Central memory CD8-positive, alpha-beta T cell (primary cell): ENCODE results near the gene RUNX3.

Experiments
- ATAC-seq: fragments of 150-1000 bp; cut with Tn5 transposase; replicated peaks from 2 replicates; pipeline ENCODE4 v1.10.0; 2022; ENCODE audit warnings: mild to moderate bottlenecking, moderate FRiP score, moderate number of reproducible peaks; ENCODE audit not compliant: poor library complexity, severe bottlenecking; ENCODE audit errors: extremely low read depth
- DNase-seq, 2 donors: peaks; one replicate each; pipeline ENCODE4 v3.0.0; 2021; ENCODE audit warnings: low spot score in 2 of 2
- H3K27ac Mint-ChIP-seq: one replicate; pipeline ENCODE4 v1.8.0; 2022; ENCODE audit warnings: low read depth, mild to moderate bottlenecking, moderate library complexity, mixed read lengths
- H3K27me3 Mint-ChIP-seq: one replicate; pipeline ENCODE4 v1.8.0; 2022; ENCODE audit warnings: mixed read lengths
- H3K36me3 Mint-ChIP-seq: one replicate; pipeline ENCODE4 v1.8.0; 2022; ENCODE audit warnings: mild to moderate bottlenecking, moderate library complexity, mixed read lengths; ENCODE audit not compliant: insufficient read depth
- H3K4me1 Mint-ChIP-seq: one replicate; pipeline ENCODE4 v1.8.0; 2022; ENCODE audit warnings: mixed read lengths
- H3K4me3 Mint-ChIP-seq: one replicate; pipeline ENCODE4 v1.8.0; 2022; ENCODE audit warnings: mild to moderate bottlenecking, moderate library complexity, mixed read lengths
- H3K9me3 Mint-ChIP-seq: one replicate; pipeline ENCODE4 v1.8.0; 2022; ENCODE audit warnings: mixed read lengths

RUNX3 gene

DNA sequence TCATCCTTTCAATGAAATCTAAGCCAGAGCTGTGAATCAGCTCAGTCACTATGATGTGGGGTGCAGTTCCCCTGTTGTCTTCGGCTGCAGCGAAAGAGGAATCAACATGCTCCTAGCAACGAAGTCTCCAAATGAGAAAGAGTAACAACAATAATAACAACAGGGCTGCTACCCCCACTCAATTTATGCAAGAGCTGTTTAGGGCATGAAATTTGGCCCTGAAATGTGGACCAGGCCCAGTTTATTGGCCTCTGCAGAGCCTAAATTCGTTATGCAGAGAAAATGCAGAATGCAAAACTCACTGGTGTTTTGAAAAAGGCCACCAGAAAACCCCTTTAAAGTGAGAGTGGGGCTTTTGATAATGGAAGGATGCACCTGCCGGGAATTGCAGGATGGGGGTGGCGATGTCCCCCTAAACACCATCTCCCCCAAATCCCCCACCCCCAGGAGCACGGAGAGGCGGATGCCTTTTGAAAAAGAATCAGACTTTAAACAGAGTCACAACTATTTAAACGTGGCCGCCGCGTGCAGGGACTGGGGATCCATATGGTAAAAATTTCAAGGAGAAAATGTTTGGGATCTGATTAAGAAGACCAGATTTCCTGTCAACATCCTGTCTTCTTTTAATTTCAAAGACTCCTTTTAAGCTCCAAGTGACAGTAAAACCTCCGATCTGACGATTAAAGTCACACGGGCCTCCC, 1.9 kb downstream of the RUNX3 start:
- no peak for DNase-seq
- H3K27ac Mint-ChIP-seq: peak overlapping the region; percentile 100
- peak overlapping the region; percentile 96 for H3K4me3 Mint-ChIP-seq
- H3K4me1 Mint-ChIP-seq: peaks cover 43% of the 10 kb centered on the region
- H3K9me3 Mint-ChIP-seq: no peaks in the 10 kb centered on the region
- no peak for ATAC-seq
- peaks cover 82% of the 10 kb centered on the region for H3K36me3 Mint-ChIP-seq
- no peaks in the 10 kb centered on the region for H3K27me3 Mint-ChIP-seq

DNA sequence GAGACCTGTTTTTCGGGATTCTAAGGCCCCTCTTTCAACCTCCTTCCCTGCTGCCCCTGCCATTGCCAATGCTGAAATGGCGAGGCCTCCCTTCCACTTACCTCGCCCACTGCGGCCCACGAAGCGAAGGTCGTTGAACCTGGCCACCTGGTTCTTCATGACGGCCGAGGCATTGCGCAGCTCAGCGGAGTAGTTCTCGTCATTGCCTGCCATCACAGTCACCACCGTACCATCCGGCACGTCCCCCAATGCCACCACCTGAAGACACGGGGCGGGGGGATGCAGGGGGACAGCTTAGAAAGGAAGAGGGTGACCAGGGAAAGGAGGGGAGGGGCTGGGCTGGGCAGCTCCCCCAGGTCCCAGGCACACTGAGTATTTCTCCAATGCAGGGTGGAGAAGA, 2.6 kb downstream of the RUNX3 start:
- H3K36me3 Mint-ChIP-seq: peaks cover 84% of the 10 kb centered on the region

DNA sequence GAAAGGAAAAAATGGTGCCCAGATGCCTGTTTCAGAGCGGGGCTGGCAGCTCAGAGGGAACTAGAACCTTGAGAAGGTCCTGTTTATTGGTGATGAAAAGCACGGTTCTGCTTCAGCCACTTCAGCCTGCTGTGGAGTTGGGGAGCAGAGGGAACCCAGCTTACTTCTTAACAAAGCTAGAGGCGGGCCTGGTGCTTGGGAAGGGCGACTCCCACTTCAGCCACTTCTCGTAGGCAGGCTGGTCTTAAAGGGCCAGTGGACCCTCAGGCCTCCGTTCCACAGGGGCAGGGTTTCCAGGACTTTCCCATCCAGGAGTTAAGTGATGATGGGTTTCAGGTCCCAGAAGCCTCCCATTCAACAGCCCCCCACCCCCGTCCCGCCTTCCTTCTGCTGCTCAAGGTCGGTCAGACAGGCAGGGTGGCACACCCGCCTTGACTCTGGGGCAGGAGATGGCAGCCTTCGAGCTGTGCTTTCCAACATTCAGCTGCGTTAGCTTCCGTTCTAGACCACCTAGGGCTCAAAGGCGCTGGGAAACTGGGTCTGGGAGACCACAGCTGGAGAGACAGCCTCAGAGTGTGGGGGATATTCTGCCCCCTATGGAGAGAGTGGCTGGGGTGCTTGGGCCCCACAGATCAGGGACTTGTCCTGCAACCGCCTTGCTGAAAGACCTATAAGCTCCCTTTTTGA, 3.4 kb downstream of the RUNX3 start:
- H3K27me3 Mint-ChIP-seq: no peaks in the 10 kb centered on the region

More for the DNA sequence above, 2.6 kb downstream of the RUNX3 start:
- peak overlapping the region; percentile 96 for H3K4me3 Mint-ChIP-seq
- peaks cover 43% of the 10 kb centered on the region for H3K4me1 Mint-ChIP-seq
- ATAC-seq (no peak), DNase-seq (no peak)
- H3K27ac Mint-ChIP-seq: peak overlapping the region; percentile 100
- H3K27me3 Mint-ChIP-seq: no peaks in the 10 kb centered on the region
- no peaks in the 10 kb centered on the region for H3K9me3 Mint-ChIP-seq

DNA sequence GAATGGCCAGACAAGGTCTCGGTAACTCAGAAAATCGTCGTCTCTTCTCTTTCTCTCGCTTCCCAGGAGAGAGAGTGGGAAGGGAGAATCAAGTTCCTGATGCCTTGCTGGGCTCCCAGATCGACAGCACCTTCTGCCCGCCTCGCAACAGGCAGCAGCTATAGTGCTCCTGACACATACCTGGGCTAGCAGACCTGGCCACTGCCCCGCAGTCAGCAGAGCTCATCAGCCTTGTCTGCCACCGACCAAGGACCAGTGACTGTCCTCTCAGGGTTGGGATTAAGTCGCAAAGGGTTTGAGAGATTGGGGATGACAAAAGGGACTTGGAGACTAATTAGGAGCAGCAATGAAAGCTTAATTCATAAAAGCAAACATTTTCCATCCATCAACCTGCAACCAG, 4.1 kb downstream of the RUNX3 start:
- no peak for DNase-seq
- peak overlapping the region; percentile 96 for H3K4me3 Mint-ChIP-seq
- no peaks in the 10 kb centered on the region for H3K27me3 Mint-ChIP-seq
- ATAC-seq: no peak
- peaks cover 92% of the 10 kb centered on the region for H3K36me3 Mint-ChIP-seq
- H3K9me3 Mint-ChIP-seq: no peaks in the 10 kb centered on the region
- peaks cover 53% of the 10 kb centered on the region for H3K4me1 Mint-ChIP-seq
- peak overlapping the region; percentile 100 for H3K27ac Mint-ChIP-seq

More for the DNA sequence above, 3.4 kb downstream of the RUNX3 start:
- peak overlapping the region; percentile 96 for H3K4me3 Mint-ChIP-seq
- H3K9me3 Mint-ChIP-seq: no peaks in the 10 kb centered on the region
- H3K36me3 Mint-ChIP-seq: peaks cover 90% of the 10 kb centered on the region
- no peak for ATAC-seq
- H3K4me1 Mint-ChIP-seq: peaks cover 49% of the 10 kb centered on the region
- DNase-seq: no peak
- H3K27ac Mint-ChIP-seq: peak overlapping the region; percentile 100

DNA sequence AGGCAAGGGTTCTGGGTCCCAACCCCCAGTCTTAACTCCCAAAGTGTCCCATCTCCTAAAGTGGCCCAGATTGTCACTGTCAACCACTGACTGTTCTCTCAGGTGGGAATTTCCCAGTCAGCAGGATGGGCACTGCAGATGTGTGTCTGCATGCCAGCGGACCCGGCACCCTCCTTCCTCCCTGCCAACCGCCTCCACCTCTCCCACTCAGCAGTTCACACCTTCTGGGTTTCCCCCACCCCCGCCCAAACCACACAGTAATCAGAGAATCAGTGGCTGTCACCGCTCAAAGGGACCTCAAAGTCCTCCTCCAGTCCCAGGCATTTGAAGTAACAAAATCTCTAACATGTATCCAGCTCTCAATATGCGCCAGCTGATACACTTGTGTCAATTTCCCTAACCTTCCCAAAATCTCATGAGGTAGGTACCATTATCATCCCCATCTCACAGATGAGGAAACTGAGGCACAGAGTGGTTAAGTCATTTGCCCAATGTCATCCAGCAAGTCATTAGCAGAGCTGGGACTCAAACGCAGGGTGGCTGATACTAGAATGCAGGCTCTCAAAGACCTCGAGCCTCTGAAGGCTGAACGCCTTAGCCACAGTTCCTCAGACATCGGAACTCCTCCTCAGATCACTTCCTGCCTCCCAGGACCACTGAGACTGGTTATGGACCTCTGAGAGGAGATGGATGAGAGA, 4.8 kb downstream of the RUNX3 start:
- DNase-seq: peak; percentile 65 to 82
- H3K4me1 Mint-ChIP-seq: peaks cover 60% of the 10 kb centered on the region
- H3K9me3 Mint-ChIP-seq: no peaks in the 10 kb centered on the region
- H3K36me3 Mint-ChIP-seq: peaks cover 92% of the 10 kb centered on the region
- peak; percentile 53 for ATAC-seq
- H3K27me3 Mint-ChIP-seq: no peaks in the 10 kb centered on the region
- peak overlapping the region; percentile 100 for H3K27ac Mint-ChIP-seq
- H3K4me3 Mint-ChIP-seq: peak overlapping the region; percentile 96

DNA sequence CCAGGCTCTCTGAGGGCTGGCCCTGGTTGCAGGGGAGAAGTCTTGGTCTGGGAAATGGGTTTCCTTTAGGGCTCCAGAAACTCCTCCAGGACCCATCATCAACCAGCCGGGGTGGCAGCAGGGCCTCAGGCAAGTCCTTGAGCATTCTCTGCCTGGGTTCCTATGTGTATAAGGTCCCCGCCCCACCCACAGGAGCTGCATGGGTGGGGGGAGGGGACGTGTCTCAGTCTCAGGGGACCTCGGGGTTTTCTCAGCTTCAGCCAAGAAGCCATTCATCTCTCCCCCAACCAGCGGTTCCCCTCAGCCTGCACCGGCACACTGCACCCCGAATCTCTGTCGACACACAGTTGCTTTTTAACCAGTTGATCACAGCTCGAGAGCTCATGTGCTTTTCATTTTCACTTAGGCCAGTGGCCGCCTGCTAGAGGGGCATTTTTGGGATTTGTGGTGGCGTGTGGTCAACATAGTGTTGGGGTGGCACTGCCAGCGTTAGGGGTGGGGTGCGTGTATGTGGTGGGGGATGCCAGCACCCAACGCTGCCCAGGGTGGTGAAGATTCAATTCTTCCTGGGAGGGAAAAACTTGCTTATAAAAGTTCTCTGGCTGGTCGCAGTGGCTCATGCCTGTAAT, 6.5 kb downstream of the RUNX3 start:
- Mint-ChIP-seq H3K9me3 (no peaks in the 10 kb centered on the region), H3K36me3 (peaks cover 96% of the 10 kb centered on the region), H3K27ac (peak overlapping the region; percentile 100), H3K27me3 (no peaks in the 10 kb centered on the region), H3K4me1 (peaks cover 72% of the 10 kb centered on the region), H3K4me3 (peak overlapping the region; percentile 93)
- peak; percentile 4 for ATAC-seq
- peak in 1 of 2 donors; percentile 56 for DNase-seq

DNA sequence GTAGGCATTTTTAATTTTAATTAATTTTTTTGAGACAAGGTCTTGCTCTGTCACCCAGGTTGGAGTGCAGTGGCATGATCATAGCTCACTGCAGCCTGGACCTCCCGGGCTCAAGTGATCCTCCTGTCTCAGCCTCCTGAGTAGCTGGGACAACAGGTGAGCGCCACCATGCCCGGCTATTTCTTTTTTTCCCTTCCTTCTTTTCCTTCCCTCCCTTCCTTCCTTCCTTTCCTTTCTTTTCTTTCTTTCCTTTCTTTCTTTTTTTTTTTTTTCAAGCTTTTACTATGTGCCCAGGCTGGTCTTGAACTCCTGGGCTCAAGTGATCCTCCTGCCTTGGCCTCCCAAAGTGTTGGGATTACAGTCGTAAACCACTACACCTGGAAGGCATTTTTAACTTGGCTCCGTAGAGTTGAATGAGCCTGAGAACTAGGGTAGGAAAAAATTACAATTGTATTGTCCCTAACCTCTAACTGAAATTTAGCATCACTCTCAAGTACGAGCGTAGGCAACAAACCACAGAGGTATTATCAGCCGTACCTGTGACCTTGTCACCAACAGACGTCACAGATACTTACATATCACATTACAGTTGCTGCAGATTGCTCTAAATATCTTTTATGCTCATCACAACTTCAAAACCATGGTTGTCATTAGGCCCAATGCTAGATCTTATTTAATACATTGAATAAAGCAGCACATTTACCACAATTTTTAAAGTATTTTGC, 8.0 kb downstream of the RUNX3 start:
- Mint-ChIP-seq H3K9me3 (no peaks in the 10 kb centered on the region), H3K4me3 (peak overlapping the region; percentile 93), H3K27ac (peak overlapping the region; percentile 100), H3K4me1 (peaks cover 77% of the 10 kb centered on the region), H3K36me3 (peaks cover 93% of the 10 kb centered on the region), H3K27me3 (no peaks in the 10 kb centered on the region)
- ATAC-seq (peak; percentile 64), DNase-seq (peak in 1 of 2 donors; percentile 61)

DNA sequence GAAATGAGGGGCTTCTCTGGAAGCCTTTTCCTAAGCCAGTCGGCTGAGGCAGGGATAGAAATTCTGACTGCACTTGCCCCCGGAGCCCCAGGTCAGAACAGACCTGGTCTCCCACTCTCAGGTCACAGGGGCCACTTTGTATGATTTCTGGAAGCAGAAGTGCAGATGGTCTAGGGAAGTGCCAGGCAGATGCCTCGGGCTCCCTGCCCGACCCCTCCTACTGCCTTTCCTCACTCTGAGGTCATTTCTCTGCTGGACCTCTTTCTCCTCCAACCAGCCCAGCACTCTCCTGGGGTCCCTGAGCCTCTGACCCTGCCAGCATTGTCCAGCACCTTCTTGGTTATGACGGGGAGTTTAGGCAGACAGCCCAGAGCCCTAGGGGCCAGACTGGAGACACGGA, 8.7 kb downstream of the RUNX3 start:
- Mint-ChIP-seq H3K4me3 (peak overlapping the region; percentile 93), H3K27ac (peak overlapping the region; percentile 100), H3K27me3 (no peaks in the 10 kb centered on the region), H3K36me3 (peaks cover 93% of the 10 kb centered on the region), H3K4me1 (peaks cover 83% of the 10 kb centered on the region), H3K9me3 (no peaks in the 10 kb centered on the region)
- DNase-seq (no peak), ATAC-seq (no peak)

DNA sequence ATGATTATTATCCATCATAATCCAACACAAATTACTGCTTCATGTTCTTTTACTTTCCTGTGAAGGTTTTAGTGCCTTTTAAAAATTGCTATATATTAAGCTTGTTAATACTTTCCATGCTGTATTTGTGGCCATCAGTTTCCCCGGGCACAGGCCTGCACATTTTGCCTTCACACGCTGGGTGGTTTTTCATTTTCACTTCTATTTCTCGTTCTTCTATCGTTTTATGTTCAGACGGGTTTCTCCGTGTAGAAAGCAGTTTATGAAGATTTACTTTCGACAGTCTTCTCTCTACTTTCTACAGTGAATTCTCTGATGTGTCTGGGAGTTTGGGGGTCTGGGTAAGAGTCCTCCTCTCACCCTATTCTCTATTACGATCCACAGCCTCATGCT, 9.5 kb downstream of the RUNX3 start:
- peak overlapping the region; percentile 93 for H3K4me3 Mint-ChIP-seq
- ATAC-seq: no peak
- H3K4me1 Mint-ChIP-seq: peaks cover 82% of the 10 kb centered on the region
- no peaks in the 10 kb centered on the region for H3K27me3 Mint-ChIP-seq
- H3K36me3 Mint-ChIP-seq: peaks cover 92% of the 10 kb centered on the region
- peak overlapping the region; percentile 100 for H3K27ac Mint-ChIP-seq
- no peaks in the 10 kb centered on the region for H3K9me3 Mint-ChIP-seq
- DNase-seq: no peak

DNA sequence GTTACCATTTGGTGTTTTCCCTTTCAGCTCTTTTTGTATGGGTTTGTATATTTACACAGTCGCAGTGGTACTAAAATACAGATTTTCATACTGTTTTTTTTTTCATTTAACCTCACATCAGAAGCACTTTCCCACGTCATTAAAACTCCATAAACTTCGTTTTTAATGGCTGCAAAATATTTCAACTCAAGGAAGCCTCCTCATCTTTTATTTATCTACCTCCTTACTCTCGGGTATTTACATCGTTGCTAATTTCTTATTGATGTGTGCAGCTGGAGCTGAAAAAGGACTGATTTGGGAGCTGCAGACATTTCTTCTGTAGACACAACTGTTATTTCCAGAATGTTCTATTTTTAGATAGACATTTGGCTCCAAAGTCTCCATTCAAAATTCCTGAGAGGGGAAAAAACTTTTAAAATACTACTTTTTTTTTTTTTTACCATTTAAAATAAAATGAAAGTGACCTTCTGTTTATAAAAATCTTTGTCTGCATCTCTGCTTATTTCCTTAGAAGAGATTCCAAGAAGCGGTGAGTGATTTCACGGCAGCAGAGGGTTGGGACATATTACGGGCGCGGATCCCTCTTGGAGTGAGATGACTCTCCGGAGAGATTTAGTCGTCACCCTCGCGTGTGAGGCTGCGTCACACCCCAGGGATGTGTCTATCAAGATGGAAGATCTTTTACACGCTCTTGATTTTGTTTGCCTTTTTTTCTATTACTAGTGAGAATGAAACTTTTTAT, 10.1 kb downstream of the RUNX3 start:
- peaks cover 82% of the 10 kb centered on the region for H3K4me1 Mint-ChIP-seq
- H3K27ac Mint-ChIP-seq: peak overlapping the region; percentile 100
- H3K27me3 Mint-ChIP-seq: no peaks in the 10 kb centered on the region
- no peak for DNase-seq
- H3K9me3 Mint-ChIP-seq: no peaks in the 10 kb centered on the region
- peak overlapping the region; percentile 93 for H3K4me3 Mint-ChIP-seq
- H3K36me3 Mint-ChIP-seq: peaks cover 92% of the 10 kb centered on the region
- ATAC-seq: no peak

DNA sequence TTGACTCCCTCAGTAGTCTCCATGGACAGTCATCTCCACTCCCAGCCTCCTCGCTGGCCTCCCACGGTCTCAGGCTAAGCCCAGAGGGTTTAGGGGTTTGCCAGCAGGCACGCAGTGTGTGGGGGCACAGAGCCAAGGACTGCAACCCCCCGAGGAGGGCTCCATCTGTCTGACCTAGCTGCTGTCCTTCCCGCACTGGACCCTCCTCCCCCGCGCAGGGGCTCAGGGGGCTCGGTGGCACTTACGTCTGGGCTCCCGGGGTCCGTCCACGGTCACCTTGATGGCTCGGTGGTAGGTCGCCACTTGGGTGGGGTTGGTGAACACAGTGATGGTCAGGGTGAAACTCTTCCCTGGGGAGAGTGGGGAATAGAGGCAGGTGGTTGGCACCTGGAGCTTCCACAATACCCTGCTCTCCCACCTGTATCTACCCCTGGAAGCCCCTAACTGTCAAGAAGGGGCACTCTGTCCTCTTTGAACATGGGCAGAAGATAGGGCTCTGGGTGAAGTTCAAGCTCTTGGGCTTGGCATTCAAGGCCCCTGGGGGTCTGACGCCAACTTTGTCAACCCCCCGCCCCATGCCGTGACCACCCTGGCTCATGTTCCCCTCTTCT, 11.0 kb downstream of the RUNX3 start:
- no peaks in the 10 kb centered on the region for H3K9me3 Mint-ChIP-seq
- ATAC-seq: no peak
- DNase-seq: no peak
- H3K4me3 Mint-ChIP-seq: peak overlapping the region; percentile 68
- no peaks in the 10 kb centered on the region for H3K27me3 Mint-ChIP-seq
- H3K36me3 Mint-ChIP-seq: peaks cover 92% of the 10 kb centered on the region
- H3K27ac Mint-ChIP-seq: peak overlapping the region; percentile 100
- H3K4me1 Mint-ChIP-seq: peaks cover 82% of the 10 kb centered on the region
